ENCODE data around the gene FHOD3.

The FHOD3 gene

DNA sequence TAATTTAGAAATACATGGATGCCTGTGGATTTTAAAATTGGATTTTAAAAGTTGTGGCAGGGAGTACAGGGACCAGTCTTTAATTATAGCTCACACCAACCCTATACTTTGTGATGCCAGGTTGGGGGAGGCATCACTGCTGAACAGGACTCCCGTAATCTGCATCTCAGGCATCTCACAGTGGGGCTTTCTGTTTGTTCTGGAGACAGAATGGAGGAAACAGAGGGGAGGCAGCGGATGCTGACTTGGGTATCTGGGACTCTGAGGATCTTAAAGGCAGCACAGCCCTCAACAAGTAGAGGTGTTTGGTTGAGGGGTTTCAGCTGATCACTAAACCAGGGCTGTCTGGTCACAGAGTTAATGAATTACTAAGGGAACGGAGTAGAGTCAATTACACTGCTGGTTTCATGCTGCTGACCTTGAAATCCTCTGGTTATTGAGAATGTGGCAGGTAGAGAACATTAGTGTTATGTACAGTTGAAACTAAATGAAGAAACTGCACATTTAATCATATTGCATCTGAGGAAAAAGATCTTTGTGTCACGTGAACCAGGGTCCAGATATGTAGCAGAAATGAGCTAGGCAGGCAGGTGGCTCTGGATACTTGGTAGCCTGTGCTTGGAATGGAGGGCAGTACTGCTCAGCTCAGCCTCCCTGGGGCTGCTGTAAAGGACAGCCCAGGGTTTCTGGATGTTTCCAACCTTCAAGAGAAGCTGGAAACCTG is 40.3 kb downstream of the FHOD3 start:
- TF ChIP-seq POLR2AphosphoS5 (IDR thresholded peaks at IDR 0.05; ENCODE audit: low read depth, low read length) (no peak), FOXP2 (optimal IDR thresholded peaks at IDR 0.05; ENCODE audit: borderline replicate concordance, extremely low read depth, extremely low read length, insufficient read depth) (no peak), TAF1 (IDR thresholded peaks at IDR 0.05; ENCODE audit: borderline replicate concordance, insufficient read depth, low read length) (no peak), SIN3A (IDR thresholded peaks at IDR 0.05; ENCODE audit: borderline replicate concordance, insufficient read depth, low read length) (no peak)
- TF ChIP-seq, protein P1, sequence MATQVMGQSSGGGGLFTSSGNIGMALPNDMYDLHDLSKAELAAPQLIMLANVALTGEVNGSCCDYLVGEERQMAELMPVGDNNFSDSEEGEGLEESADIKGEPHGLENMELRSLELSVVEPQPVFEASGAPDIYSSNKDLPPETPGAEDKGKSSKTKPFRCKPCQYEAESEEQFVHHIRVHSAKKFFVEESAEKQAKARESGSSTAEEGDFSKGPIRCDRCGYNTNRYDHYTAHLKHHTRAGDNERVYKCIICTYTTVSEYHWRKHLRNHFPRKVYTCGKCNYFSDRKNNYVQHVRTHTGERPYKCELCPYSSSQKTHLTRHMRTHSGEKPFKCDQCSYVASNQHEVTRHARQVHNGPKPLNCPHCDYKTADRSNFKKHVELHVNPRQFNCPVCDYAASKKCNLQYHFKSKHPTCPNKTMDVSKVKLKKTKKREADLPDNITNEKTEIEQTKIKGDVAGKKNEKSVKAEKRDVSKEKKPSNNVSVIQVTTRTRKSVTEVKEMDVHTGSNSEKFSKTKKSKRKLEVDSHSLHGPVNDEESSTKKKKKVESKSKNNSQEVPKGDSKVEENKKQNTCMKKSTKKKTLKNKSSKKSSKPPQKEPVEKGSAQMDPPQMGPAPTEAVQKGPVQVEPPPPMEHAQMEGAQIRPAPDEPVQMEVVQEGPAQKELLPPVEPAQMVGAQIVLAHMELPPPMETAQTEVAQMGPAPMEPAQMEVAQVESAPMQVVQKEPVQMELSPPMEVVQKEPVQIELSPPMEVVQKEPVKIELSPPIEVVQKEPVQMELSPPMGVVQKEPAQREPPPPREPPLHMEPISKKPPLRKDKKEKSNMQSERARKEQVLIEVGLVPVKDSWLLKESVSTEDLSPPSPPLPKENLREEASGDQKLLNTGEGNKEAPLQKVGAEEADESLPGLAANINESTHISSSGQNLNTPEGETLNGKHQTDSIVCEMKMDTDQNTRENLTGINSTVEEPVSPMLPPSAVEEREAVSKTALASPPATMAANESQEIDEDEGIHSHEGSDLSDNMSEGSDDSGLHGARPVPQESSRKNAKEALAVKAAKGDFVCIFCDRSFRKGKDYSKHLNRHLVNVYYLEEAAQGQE (IDR thresholded peaks at IDR 0.05; ENCODE audit: insufficient read depth in 1 of 2, low read depth in 2 of 2, low read length in 2 of 2) = no peak

DNA sequence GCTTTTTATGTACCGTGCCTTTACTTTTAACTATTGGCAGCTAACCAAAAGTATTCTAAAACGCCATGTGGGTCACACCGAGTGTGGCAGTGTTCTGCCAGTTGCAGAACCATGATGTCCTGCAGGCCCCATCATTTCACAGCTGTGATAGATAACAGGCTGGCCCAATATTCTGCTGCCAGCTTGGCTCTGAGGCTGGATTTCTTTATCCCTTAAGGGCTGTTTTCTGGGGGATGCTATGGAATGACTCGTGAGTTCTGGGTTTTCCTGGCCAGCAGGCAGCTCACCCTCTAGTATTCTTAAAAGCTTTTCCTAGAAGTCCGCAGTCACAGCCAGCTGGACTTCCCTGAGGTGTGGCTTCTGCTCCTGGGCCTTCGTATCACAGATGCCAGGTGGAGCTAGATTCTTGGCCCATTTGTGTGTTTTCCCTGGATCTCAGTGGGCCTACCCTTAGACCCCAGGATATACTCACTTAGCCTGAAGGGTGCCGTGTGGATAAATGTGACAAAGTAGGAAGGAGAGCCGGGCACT is 41.0 kb downstream of the FHOD3 start:
- TF ChIP-seq TAF1 (IDR thresholded peaks at IDR 0.05; ENCODE audit: borderline replicate concordance, insufficient read depth, low read length) = no peak
- no peak for TF ChIP-seq FOXP2 (optimal IDR thresholded peaks at IDR 0.05; ENCODE audit: borderline replicate concordance, extremely low read depth, extremely low read length, insufficient read depth)
- TF ChIP-seq POLR2AphosphoS5 (IDR thresholded peaks at IDR 0.05; ENCODE audit: low read depth, low read length) = no peak
- no peak for TF ChIP-seq SIN3A (IDR thresholded peaks at IDR 0.05; ENCODE audit: borderline replicate concordance, insufficient read depth, low read length)
- TF ChIP-seq, protein P1 (IDR thresholded peaks at IDR 0.05; ENCODE audit: insufficient read depth in 1 of 2, low read depth in 2 of 2, low read length in 2 of 2) = no peak

DNA sequence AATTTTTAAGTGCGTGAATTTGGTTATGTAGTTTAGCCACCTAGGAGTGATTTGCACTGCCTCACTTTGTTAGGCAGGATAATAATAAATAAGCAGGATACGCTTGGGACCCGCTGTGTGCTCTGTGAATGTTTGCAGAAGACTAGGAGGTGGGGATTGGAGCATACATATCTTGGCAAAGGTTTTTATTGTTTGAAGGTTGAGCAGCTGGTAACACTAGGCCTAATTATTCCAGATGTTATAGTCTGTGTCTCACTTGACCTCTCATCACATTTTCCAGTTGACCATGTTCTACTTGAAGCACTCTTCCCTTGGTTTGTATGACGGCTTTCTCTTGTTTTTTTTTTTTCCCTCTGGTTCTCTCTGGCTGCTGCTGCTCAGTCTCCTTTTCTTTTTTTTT is 42.7 kb downstream of the FHOD3 start:
- TF ChIP-seq SIN3A (IDR thresholded peaks at IDR 0.05; ENCODE audit: borderline replicate concordance, insufficient read depth, low read length) (no peak), FOXP2 (optimal IDR thresholded peaks at IDR 0.05; ENCODE audit: borderline replicate concordance, extremely low read depth, extremely low read length, insufficient read depth) (no peak), POLR2AphosphoS5 (IDR thresholded peaks at IDR 0.05; ENCODE audit: low read depth, low read length) (no peak), TAF1 (IDR thresholded peaks at IDR 0.05; ENCODE audit: borderline replicate concordance, insufficient read depth, low read length) (no peak)
- TF ChIP-seq, protein P1 (IDR thresholded peaks at IDR 0.05; ENCODE audit: insufficient read depth in 1 of 2, low read depth in 2 of 2, low read length in 2 of 2) = no peak

DNA sequence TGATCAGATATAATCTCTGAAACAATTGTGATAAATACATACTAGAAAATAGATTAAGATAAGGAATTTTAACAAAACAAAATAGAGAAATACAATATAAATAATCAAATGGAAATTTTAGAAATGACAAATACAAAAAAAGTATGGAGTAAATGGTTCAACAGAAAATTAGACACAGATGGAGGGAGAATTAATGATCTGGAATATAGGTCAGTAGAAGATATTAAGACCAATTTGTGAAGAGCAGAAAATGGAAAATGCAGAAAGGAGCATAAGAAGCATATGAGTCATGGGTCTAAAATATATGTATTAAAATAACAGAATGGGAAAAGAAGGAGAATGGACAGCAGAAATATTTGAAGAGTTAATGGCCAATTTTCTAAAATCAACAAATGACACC is 44.4 kb downstream of the FHOD3 start:
- no peak for TF ChIP-seq FOXP2 (optimal IDR thresholded peaks at IDR 0.05; ENCODE audit: borderline replicate concordance, extremely low read depth, extremely low read length, insufficient read depth)
- no peak for TF ChIP-seq POLR2AphosphoS5 (IDR thresholded peaks at IDR 0.05; ENCODE audit: low read depth, low read length)
- no peak for TF ChIP-seq SIN3A (IDR thresholded peaks at IDR 0.05; ENCODE audit: borderline replicate concordance, insufficient read depth, low read length)

DNA sequence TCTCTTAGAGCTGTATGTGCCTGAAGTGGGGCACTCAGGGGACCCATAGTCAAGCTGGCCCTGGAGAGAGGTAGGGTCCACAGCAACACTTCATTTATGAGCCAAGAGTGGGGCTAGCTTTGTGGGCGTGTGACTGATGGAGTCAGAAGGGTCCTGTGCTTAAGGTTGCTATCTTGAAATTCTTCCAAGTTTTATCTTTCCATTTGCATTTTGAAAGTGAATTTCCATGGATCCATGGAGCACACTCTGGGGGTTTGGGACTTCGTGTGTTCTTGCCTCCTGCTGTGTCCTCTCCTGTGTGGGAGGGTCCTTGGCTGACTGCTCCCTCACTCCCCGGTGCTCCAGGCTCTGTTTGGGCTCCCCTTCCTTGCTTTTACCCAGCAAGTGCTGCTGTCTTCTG is 50.8 kb downstream of the FHOD3 start:
- TF ChIP-seq, protein P1 (IDR thresholded peaks at IDR 0.05; ENCODE audit: insufficient read depth in 1 of 2, low read depth in 2 of 2, low read length in 2 of 2) = no peak
- TF ChIP-seq SIN3A (IDR thresholded peaks at IDR 0.05; ENCODE audit: borderline replicate concordance, insufficient read depth, low read length) (no peak), TAF1 (IDR thresholded peaks at IDR 0.05; ENCODE audit: borderline replicate concordance, insufficient read depth, low read length) (no peak), FOXP2 (optimal IDR thresholded peaks at IDR 0.05; ENCODE audit: borderline replicate concordance, extremely low read depth, extremely low read length, insufficient read depth) (no peak), POLR2AphosphoS5 (IDR thresholded peaks at IDR 0.05; ENCODE audit: low read depth, low read length) (no peak)

All from PFSK-1 (cell line).